Loucy (cell line): Measurements from ENCODE around the gene PIGN.

Experiments
- H2AFZ ChIP-seq: fragments of 200-600 bp; sonication (generic); 2 replicates; pipeline ENCODE4 v1.6.0; 2016; ENCODE audit warnings: antibody characterized with exemption, mild to moderate bottlenecking, low read length, moderate library complexity
- H3F3A ChIP-seq: fragments of 200-600 bp; 2 replicates; pipeline ENCODE4 v1.6.0; 2016; ENCODE audit warnings: antibody characterized with exemption, low read depth, mild to moderate bottlenecking
- H3K27me3 ChIP-seq: fragments of 200-600 bp; sonication (generic); 2 replicates; pipeline ENCODE4 v1.6.1; 2014; ENCODE audit warnings: low read length, mild to moderate bottlenecking; ENCODE audit not compliant: insufficient read depth, poor library complexity, severe bottlenecking
- H3K36me3 ChIP-seq: fragments of 200-600 bp; sonication (generic); 2 replicates; pipeline ENCODE4 v1.6.1; 2016; ENCODE audit warnings: low read length; ENCODE audit not compliant: insufficient read depth
- H3K4me1 ChIP-seq: fragments of 200-600 bp; sonication (generic); 2 replicates; pipeline ENCODE4 v1.5.1; 2014; ENCODE audit warnings: low read length, mild to moderate bottlenecking; ENCODE audit not compliant: insufficient read depth, poor library complexity, severe bottlenecking
- H3K4me2 ChIP-seq: fragments of 200-600 bp; sonication (generic); 2 replicates; pipeline ENCODE4 v1.6.0; 2014; ENCODE audit warnings: antibody characterized with exemption, low read length, low read depth, mild to moderate bottlenecking; ENCODE audit not compliant: poor library complexity, severe bottlenecking
- H3K4me3 ChIP-seq: fragments of 200-600 bp; sonication (generic); 2 replicates; pipeline ENCODE4 v1.5.1; 2014; ENCODE audit warnings: low read length, mild to moderate bottlenecking, mixed read lengths; ENCODE audit not compliant: poor library complexity, severe bottlenecking
- H3K79me2 ChIP-seq: fragments of 200-600 bp; sonication (generic); 2 replicates; pipeline ENCODE4 v1.6.1; 2014; ENCODE audit warnings: low read length; ENCODE audit not compliant: insufficient read depth
- H3K9ac ChIP-seq: fragments of 200-600 bp; sonication (generic); 2 replicates; pipeline ENCODE4 v1.6.0; 2014; ENCODE audit warnings: mild to moderate bottlenecking, low read depth, low read length, moderate library complexity; ENCODE audit not compliant: poor library complexity, severe bottlenecking
- H3K9me2 ChIP-seq: fragments of 200-600 bp; sonication (generic); replicated peaks from 2 replicates; pipeline ENCODE4 v1.6.1; 2016; ENCODE audit warnings: low read depth, low read length, mixed read lengths
- H3K9me3 ChIP-seq: fragments of 200-600 bp; sonication (generic); 2 replicates; pipeline ENCODE4 v1.6.1; 2014; ENCODE audit warnings: mild to moderate bottlenecking, antibody characterized with exemption, low read length, low read depth; ENCODE audit not compliant: insufficient read depth
- H4K20me1 ChIP-seq: fragments of 200-600 bp; sonication (generic); 2 replicates; pipeline ENCODE4 v1.6.0; 2014; ENCODE audit warnings: antibody characterized with exemption, low read length, mild to moderate bottlenecking; ENCODE audit not compliant: insufficient read depth, poor library complexity, severe bottlenecking
- CTCF ChIP-seq: fragments of 200-600 bp; sonication (generic); conservative IDR thresholded peaks from 2 replicates; pipeline ENCODE4 v1.5.1; 2014; ENCODE audit warnings: mild to moderate bottlenecking, antibody characterized with exemption, low read length
- EZH2phosphoT487 ChIP-seq: fragments of 200-600 bp; IDR thresholded peaks from 2 replicates; pipeline ENCODE4 v1.6.1; 2018; ENCODE audit warnings: antibody characterized with exemption, mild to moderate bottlenecking, moderate library complexity, borderline replicate concordance

Gene PIGN

GRCh38 chr18:62069556-62069955 lies 117.3 kb downstream of the PIGN start:
- Histone ChIP-seq H3K27me3 (no peaks in the 10 kb centered on the region), H3K9ac (no peak overlapping the region), H3K9me3 (no peaks in the 10 kb centered on the region), H3K4me3 (no peak overlapping the region), H3F3A (no peaks in the 10 kb centered on the region), H3K4me2 (no peak overlapping the region), H3K4me1 (peaks cover 5% of the 10 kb centered on the region), H4K20me1 (no peaks in the 10 kb centered on the region), H3K79me2 (no peaks in the 10 kb centered on the region), H2AFZ (no peak overlapping the region), H3K9me2 (no peaks in the 10 kb centered on the region), H3K36me3 (no peaks in the 10 kb centered on the region)
- TF ChIP-seq EZH2phosphoT487 (no peak), CTCF (no peak)

- no peak overlapping the region for H2AFZ ChIP-seq
- TF ChIP-seq CTCF (no peak), EZH2phosphoT487 (no peak)
Measured at GRCh38 chr18:62066102-62066818, 120.6 kb downstream of the PIGN start.

GRCh38 chr18:62064361-62064760 lies 122.5 kb downstream of the PIGN start:
- no peak overlapping the region for H3K9ac ChIP-seq
- no peaks in the 10 kb centered on the region for H3K79me2 ChIP-seq
- no peaks in the 10 kb centered on the region for H3K9me2 ChIP-seq
- H2AFZ ChIP-seq: no peak overlapping the region
- H3K4me2 ChIP-seq: no peak overlapping the region
- H4K20me1 ChIP-seq: no peaks in the 10 kb centered on the region
- H3K27me3 ChIP-seq: no peaks in the 10 kb centered on the region
- H3F3A ChIP-seq: peaks cover 5% of the 10 kb centered on the region; the same call in 1 of the 2 replicates
- no peaks in the 10 kb centered on the region for H3K36me3 ChIP-seq
- H3K4me3 ChIP-seq: no peak overlapping the region
- H3K4me1 ChIP-seq: peaks cover 23% of the 10 kb centered on the region
- H3K9me3 ChIP-seq: no peaks in the 10 kb centered on the region
- no peak for TF ChIP-seq CTCF
- TF ChIP-seq EZH2phosphoT487: no peak

More at GRCh38 chr18:62066102-62066818, 120.6 kb downstream of the PIGN start:
- Histone ChIP-seq H3K27me3 (no peaks in the 10 kb centered on the region), H3K9me2 (no peaks in the 10 kb centered on the region), H3K36me3 (no peaks in the 10 kb centered on the region), H3K9me3 (no peaks in the 10 kb centered on the region), H3K4me1 (peaks cover 7% of the 10 kb centered on the region), H3K79me2 (no peaks in the 10 kb centered on the region), H3F3A (no peaks in the 10 kb centered on the region), H3K4me2 (no peak overlapping the region), H3K9ac (no peak overlapping the region), H4K20me1 (no peaks in the 10 kb centered on the region), H3K4me3 (no peak overlapping the region)
